ENCODE measurements around the gene HNRNPUL1.

DNA sequence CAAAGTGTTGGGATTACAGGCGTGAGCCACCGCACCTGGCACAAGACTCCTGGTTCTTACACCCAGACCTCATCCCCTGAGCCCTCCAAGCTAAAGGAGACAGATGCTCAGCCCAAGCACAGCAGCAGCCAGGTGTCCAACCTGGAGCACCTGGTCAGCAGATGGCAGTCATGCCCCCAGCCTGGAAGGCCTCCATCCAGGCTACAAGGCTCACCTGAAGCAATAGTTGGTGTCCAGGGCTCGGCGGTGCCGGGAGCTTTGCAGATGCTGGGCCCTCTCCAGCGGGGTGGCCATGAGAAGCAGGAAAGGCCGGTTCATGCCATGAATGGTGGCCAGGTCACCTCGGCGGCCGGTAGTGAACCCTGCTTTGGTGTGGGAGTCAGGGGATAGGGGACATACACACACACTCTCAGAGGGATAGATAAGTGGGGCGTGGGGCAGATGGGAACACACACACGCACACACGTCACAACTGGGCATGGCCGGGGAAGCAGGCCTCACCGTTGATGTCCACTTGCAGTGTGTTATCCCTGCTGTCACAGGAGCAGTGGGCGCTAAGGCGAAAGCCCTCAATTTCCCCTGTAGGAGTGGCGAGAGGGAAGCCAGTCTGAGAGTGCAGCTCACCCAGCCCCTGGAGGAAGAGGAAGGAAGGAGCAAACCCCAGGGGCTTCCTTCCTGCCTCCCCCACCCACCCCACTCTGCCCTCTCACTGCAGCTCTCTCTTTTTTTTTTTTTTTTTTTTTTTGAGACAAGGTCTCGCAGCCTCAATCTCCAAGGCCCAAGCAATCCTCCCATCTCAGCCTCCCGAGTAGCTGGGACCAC is 77.7 kb downstream of the HNRNPUL1 start:
- no peak for TF ChIP-seq POLR2A (IDR thresholded peaks at IDR 0.05)
- TF ChIP-seq, protein P1, sequence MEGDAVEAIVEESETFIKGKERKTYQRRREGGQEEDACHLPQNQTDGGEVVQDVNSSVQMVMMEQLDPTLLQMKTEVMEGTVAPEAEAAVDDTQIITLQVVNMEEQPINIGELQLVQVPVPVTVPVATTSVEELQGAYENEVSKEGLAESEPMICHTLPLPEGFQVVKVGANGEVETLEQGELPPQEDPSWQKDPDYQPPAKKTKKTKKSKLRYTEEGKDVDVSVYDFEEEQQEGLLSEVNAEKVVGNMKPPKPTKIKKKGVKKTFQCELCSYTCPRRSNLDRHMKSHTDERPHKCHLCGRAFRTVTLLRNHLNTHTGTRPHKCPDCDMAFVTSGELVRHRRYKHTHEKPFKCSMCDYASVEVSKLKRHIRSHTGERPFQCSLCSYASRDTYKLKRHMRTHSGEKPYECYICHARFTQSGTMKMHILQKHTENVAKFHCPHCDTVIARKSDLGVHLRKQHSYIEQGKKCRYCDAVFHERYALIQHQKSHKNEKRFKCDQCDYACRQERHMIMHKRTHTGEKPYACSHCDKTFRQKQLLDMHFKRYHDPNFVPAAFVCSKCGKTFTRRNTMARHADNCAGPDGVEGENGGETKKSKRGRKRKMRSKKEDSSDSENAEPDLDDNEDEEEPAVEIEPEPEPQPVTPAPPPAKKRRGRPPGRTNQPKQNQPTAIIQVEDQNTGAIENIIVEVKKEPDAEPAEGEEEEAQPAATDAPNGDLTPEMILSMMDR (IDR thresholded peaks at IDR 0.05): no peak
